Measurements from ENCODE around the gene TMPRSS5. TPM values are rescaled to one million over a fixed set of nuclear protein-coding genes. Genes with fewer than 3 reads are reported as not detected.
"Not testable (repeated sequence)": the region's sequence is repeated elsewhere in the genome, so short reads cannot be mapped to it uniquely, and the experiment has no call there.

Gene TMPRSS5
- total RNA-seq, 1 donor from 2014 or later: 0.34 TPM

GRCh38 chr11:113715882-113716625 lies 9.9 kb upstream of the TMPRSS5 start:
- no peak overlapping the region for H3K9ac ChIP-seq (ENCODE audit: low read length)
- H2AFZ ChIP-seq (ENCODE audit: low read depth, low read length): no peak overlapping the region
- H3K79me2 ChIP-seq (ENCODE audit: insufficient read depth, low read length): no peaks in the 10 kb centered on the region
- H4K20me1 ChIP-seq (ENCODE audit: insufficient read depth, low read length): no peaks in the 10 kb centered on the region
- Mint-ChIP-seq H3K27ac (ENCODE audit: unreplicated experiment) (no peak overlapping the region), H3K27me3 (ENCODE audit: low read depth, unreplicated experiment) (no peaks in the 10 kb centered on the region), H3K9me3 (ENCODE audit: unreplicated experiment) (peaks cover 12% of the 10 kb centered on the region), H3K36me3 (ENCODE audit: low read depth, unreplicated experiment) (peaks cover 19% of the 10 kb centered on the region), H3K4me3 (ENCODE audit: unreplicated experiment) (no peak overlapping the region), H3K4me1 (ENCODE audit: low read depth, unreplicated experiment) (no peaks in the 10 kb centered on the region)
- no peak overlapping the region for H3K4me3 ChIP-seq (ENCODE audit: insufficient read depth, low read depth, low read length)
- no peak overlapping the region for H3K27ac ChIP-seq (ENCODE audit: low read depth, low read length)
- H3K36me3 ChIP-seq (ENCODE audit: insufficient read depth, low read length): no peaks in the 10 kb centered on the region
- no peaks in the 10 kb centered on the region for H3K9me3 ChIP-seq (ENCODE audit: insufficient read depth, low read depth, low read length)
- H3K4me2 ChIP-seq (ENCODE audit: low read length): no peak overlapping the region
- TF ChIP-seq CTCF (IDR thresholded peaks at IDR 0.05; ENCODE audit: insufficient read depth, low read depth, low read length) (no peak), EZH2 (IDR thresholded peaks at IDR 0.05; ENCODE audit: insufficient read depth, low read length) (no peak)
- FAIRE-seq: no peak
- no peak for DNase-seq (ENCODE audit: low read depth)
- no peaks in the 10 kb centered on the region for H3K27me3 ChIP-seq (ENCODE audit: insufficient read depth, low read length)
- no peaks in the 10 kb centered on the region for H3K4me1 ChIP-seq (ENCODE audit: insufficient read depth, low read length)

- FAIRE-seq: no peak
- no peak overlapping the region for H3K27ac ChIP-seq (ENCODE audit: low read depth, low read length)
- H3K79me2 ChIP-seq (ENCODE audit: insufficient read depth, low read length): no peaks in the 10 kb centered on the region
- DNase-seq (ENCODE audit: low read depth): no peak
- Mint-ChIP-seq H3K4me3 (ENCODE audit: unreplicated experiment) (no peak overlapping the region), H3K4me1 (ENCODE audit: low read depth, unreplicated experiment) (no peaks in the 10 kb centered on the region), H3K27ac (ENCODE audit: unreplicated experiment) (no peak overlapping the region), H3K9me3 (ENCODE audit: unreplicated experiment) (peaks cover 10% of the 10 kb centered on the region), H3K27me3 (ENCODE audit: low read depth, unreplicated experiment) (no peaks in the 10 kb centered on the region), H3K36me3 (ENCODE audit: low read depth, unreplicated experiment) (peaks cover 19% of the 10 kb centered on the region)
- H3K27me3 ChIP-seq (ENCODE audit: insufficient read depth, low read length): no peaks in the 10 kb centered on the region
- H3K4me2 ChIP-seq (ENCODE audit: low read length): no peak overlapping the region
- TF ChIP-seq CTCF (IDR thresholded peaks at IDR 0.05; ENCODE audit: insufficient read depth, low read depth, low read length) (no peak), EZH2 (IDR thresholded peaks at IDR 0.05; ENCODE audit: insufficient read depth, low read length) (no peak)
- no peaks in the 10 kb centered on the region for H4K20me1 ChIP-seq (ENCODE audit: insufficient read depth, low read length)
- no peak overlapping the region for H3K4me3 ChIP-seq (ENCODE audit: insufficient read depth, low read depth, low read length)
- no peak overlapping the region for H3K9ac ChIP-seq (ENCODE audit: low read length)
- no peak overlapping the region for H2AFZ ChIP-seq (ENCODE audit: low read depth, low read length)
- H3K4me1 ChIP-seq (ENCODE audit: insufficient read depth, low read length): no peaks in the 10 kb centered on the region
- no peaks in the 10 kb centered on the region for H3K36me3 ChIP-seq (ENCODE audit: insufficient read depth, low read length)
- H3K9me3 ChIP-seq (ENCODE audit: insufficient read depth, low read depth, low read length): no peaks in the 10 kb centered on the region
Measured at GRCh38 chr11:113715273-113715672, 9.2 kb upstream of the TMPRSS5 start.

- Mint-ChIP-seq H3K27me3 (ENCODE audit: low read depth, unreplicated experiment) (no peaks in the 10 kb centered on the region), H3K36me3 (ENCODE audit: low read depth, unreplicated experiment) (peaks cover 7% of the 10 kb centered on the region), H3K27ac (ENCODE audit: unreplicated experiment) (no peak overlapping the region), H3K9me3 (ENCODE audit: unreplicated experiment) (peaks cover 2% of the 10 kb centered on the region), H3K4me1 (ENCODE audit: low read depth, unreplicated experiment) (no peaks in the 10 kb centered on the region), H3K4me3 (ENCODE audit: unreplicated experiment) (no peak overlapping the region)
- Histone ChIP-seq H2AFZ (ENCODE audit: low read depth, low read length) (no peak overlapping the region), H3K9me3 (ENCODE audit: insufficient read depth, low read depth, low read length) (peaks cover 3% of the 10 kb centered on the region), H3K79me2 (ENCODE audit: insufficient read depth, low read length) (no peaks in the 10 kb centered on the region), H3K4me2 (ENCODE audit: low read length) (no peak overlapping the region), H3K4me3 (ENCODE audit: insufficient read depth, low read depth, low read length) (no peak overlapping the region), H3K9ac (ENCODE audit: low read length) (no peak overlapping the region), H4K20me1 (ENCODE audit: insufficient read depth, low read length) (no peaks in the 10 kb centered on the region), H3K27me3 (ENCODE audit: insufficient read depth, low read length) (no peaks in the 10 kb centered on the region), H3K36me3 (ENCODE audit: insufficient read depth, low read length) (no peaks in the 10 kb centered on the region), H3K4me1 (ENCODE audit: insufficient read depth, low read length) (no peaks in the 10 kb centered on the region), H3K27ac (ENCODE audit: low read depth, low read length) (no peak overlapping the region)
- FAIRE-seq (no peak), DNase-seq (ENCODE audit: low read depth) (no peak)
- no peak for TF ChIP-seq EZH2 (IDR thresholded peaks at IDR 0.05; ENCODE audit: insufficient read depth, low read length)
- TF ChIP-seq CTCF (IDR thresholded peaks at IDR 0.05; ENCODE audit: insufficient read depth, low read depth, low read length): no peak
Measured at GRCh38 chr11:113710989-113711388, 4.9 kb upstream of the TMPRSS5 start.

GRCh38 chr11:113703551-113703950 lies 2.6 kb downstream of the TMPRSS5 start:
- H3K9me3 ChIP-seq (ENCODE audit: insufficient read depth, low read depth, low read length); H3K36me3 ChIP-seq (ENCODE audit: insufficient read depth, low read length); H3K9ac ChIP-seq (ENCODE audit: low read length); H3K27ac Mint-ChIP-seq (ENCODE audit: unreplicated experiment); H3K27me3 Mint-ChIP-seq (ENCODE audit: low read depth, unreplicated experiment); H4K20me1 ChIP-seq (ENCODE audit: insufficient read depth, low read length); H2AFZ ChIP-seq (ENCODE audit: low read depth, low read length); H3K27ac ChIP-seq (ENCODE audit: low read depth, low read length); FAIRE-seq; H3K4me2 ChIP-seq (ENCODE audit: low read length); DNase-seq (ENCODE audit: low read depth); H3K4me1 ChIP-seq (ENCODE audit: insufficient read depth, low read length); H3K79me2 ChIP-seq (ENCODE audit: insufficient read depth, low read length); H3K4me1 Mint-ChIP-seq (ENCODE audit: low read depth, unreplicated experiment); H3K27me3 ChIP-seq (ENCODE audit: insufficient read depth, low read length); H3K4me3 Mint-ChIP-seq (ENCODE audit: unreplicated experiment); H3K4me3 ChIP-seq (ENCODE audit: insufficient read depth, low read depth, low read length): not testable (repeated sequence)
- H3K36me3 Mint-ChIP-seq (ENCODE audit: low read depth, unreplicated experiment): peaks cover 15% of the 10 kb centered on the region
- peaks cover 16% of the 10 kb centered on the region for H3K9me3 Mint-ChIP-seq (ENCODE audit: unreplicated experiment)
